A549 (cell line): ENCODE results near the gene LMX1B. TPM values are rescaled to one million over a fixed set of nuclear protein-coding genes. Genes with fewer than 3 reads are reported as not detected.

Experiments used
- ATAC-seq, 2 experiments: fragments of 200-7000 bp in 1 of 2; fragments of >200 bp in 1 of 2; cut with Nextera tagmentation in 1 of 2; cut with Tn5 transposase in 1 of 2; 3 replicates each; pipeline versions ENCODE4 v1.8.0 to v1.9.1; 2018 to 2020; ENCODE audit warnings: mild to moderate bottlenecking in 1 of 2, moderate library complexity in 1 of 2
- CTCF ChIA-PET: fragments of 300-600 bp; sonication (Branson Sonifier 250); formaldehyde crosslinking; extraction: SDS; loops from one replicate; lab custom pipeline; 2021; ENCODE audit warnings: antibody characterized with exemption, inconsistent platforms; lab: Yijun Ruan, JAX
- POLR2A ChIA-PET: fragments of 350-600 bp; formaldehyde crosslinking; extraction: SDS; loops from one replicate; lab custom pipeline; 2021; ENCODE audit warnings: antibody characterized with exemption, inconsistent platforms; lab: Yijun Ruan, JAX
- DNase-seq, 2 experiments: peaks; one replicate each; pipeline versions ENCODE4 v3.0.0 to v3.0.0-alpha.2; 2011 to 2016; ENCODE audit warnings: low read depth in 1 of 2, low spot score in 1 of 2
- FAIRE-seq: peaks from 2 replicates; lab custom pipeline; 2011; peaks lifted over from hg19 to GRCh38; lab: Jason Lieb, UNC
- H3K27ac ChIP-seq, 2 experiments: fragments of >200 bp; sonication (Bioruptor Twin); formaldehyde crosslinking; 3 replicates each; pipeline ENCODE4 v1.5.1; 2016 to 2017
- H3K4me1 ChIP-seq: fragments of >200 bp; sonication (Bioruptor Twin); formaldehyde crosslinking; 3 replicates; pipeline ENCODE4 v1.6.1; 2016
- H3K4me2 ChIP-seq: fragments of >200 bp; sonication (Bioruptor Twin); formaldehyde crosslinking; 3 replicates; pipeline ENCODE4 v1.6.1; 2016
- H3K4me3 ChIP-seq: fragments of >200 bp; sonication (Bioruptor Twin); formaldehyde crosslinking; 3 replicates; pipeline ENCODE4 v1.5.1; 2016
- H3K9me3 ChIP-seq: fragments of >200 bp; sonication (Bioruptor Twin); formaldehyde crosslinking; 3 replicates; pipeline ENCODE4 v1.6.1; 2016
- ATOH8 ChIP-seq: fragments of 250-450 bp; sonication (Bioruptor Pico); IDR thresholded peaks from 2 replicates; pipeline ENCODE4 v1.5.0; 2020; ENCODE audit warnings: low read depth, mild to moderate bottlenecking, moderate library complexity
- BCL3 ChIP-seq: fragments of >200 bp; sonication (Bioruptor Twin); formaldehyde crosslinking; IDR thresholded peaks from 3 replicates; pipeline ENCODE4 v1.6.1; 2016
- CBX2 ChIP-seq: fragments of 200-600 bp; sonication (generic); IDR thresholded peaks from 2 replicates; pipeline ENCODE4 v1.6.1; 2016; ENCODE audit warnings: low read depth, mild to moderate bottlenecking, borderline replicate concordance
- CEBPB ChIP-seq, 2 experiments: fragments of >200 bp in 1 of 2; sonication (Bioruptor Twin) in 1 of 2; formaldehyde crosslinking in 1 of 2; IDR thresholded peaks; 2 replicates each; pipeline ENCODE4 v1.6.1; 2012 to 2016
- CHD2 ChIP-seq: fragments of 150-350 bp; IDR thresholded peaks from 2 replicates; pipeline ENCODE4 v1.6.1; 2014; ENCODE audit warnings: low read length; ENCODE audit not compliant: partially characterized antibody
- EHF ChIP-seq: fragments of 250-450 bp; sonication (Bioruptor Pico); IDR thresholded peaks from 2 replicates; pipeline ENCODE4 v1.5.0; 2020; ENCODE audit warnings: mild to moderate bottlenecking
- EHMT2 ChIP-seq: fragments of 200-600 bp; sonication (generic); IDR thresholded peaks from 2 replicates; pipeline ENCODE4 v1.6.1; 2016; ENCODE audit warnings: antibody characterized with exemption, low read depth, mild to moderate bottlenecking, moderate library complexity
- FOSL2 ChIP-seq, 2 experiments: fragments of 450-650 bp in 1 of 2; fragments of >200 bp in 1 of 2; sonication (Bioruptor Twin) in 1 of 2; formaldehyde crosslinking; IDR thresholded peaks; 2 replicates each; pipeline versions ENCODE4 v1.5.0 to v1.6.1; 2016 to 2020; ENCODE audit warnings: mild to moderate bottlenecking in 1 of 2, moderate library complexity in 1 of 2
- FOXS1 ChIP-seq: fragments of 250-450 bp; sonication (Bioruptor Pico); IDR thresholded peaks from 2 replicates; pipeline ENCODE4 v1.5.0; 2020; ENCODE audit warnings: mild to moderate bottlenecking, moderate library complexity
- HDAC2 ChIP-seq: fragments of 200-600 bp; sonication (generic); IDR thresholded peaks from 2 replicates; pipeline ENCODE4 v1.6.1; 2016
- HES2 ChIP-seq: fragments of >200 bp; sonication (Bioruptor Twin); formaldehyde crosslinking; IDR thresholded peaks from 2 replicates; pipeline ENCODE4 v1.6.1; 2016
- JUN ChIP-seq, 2 experiments: fragments of >200 bp; sonication (Bioruptor Twin); formaldehyde crosslinking; IDR thresholded peaks; 2 replicates in 1 of 2; 3 replicates in 1 of 2; pipeline ENCODE4 v1.6.1; 2016 to 2017
- MAFK ChIP-seq: fragments of 450-650 bp; IDR thresholded peaks from 2 replicates; pipeline ENCODE4 v1.6.1; 2014; ENCODE audit not compliant: partially characterized antibody
- MAZ ChIP-seq: fragments of 150-350 bp; IDR thresholded peaks from 2 replicates; pipeline ENCODE4 v1.6.1; 2014; ENCODE audit warnings: antibody characterized with exemption, low read depth, low read length, borderline replicate concordance
- MYC ChIP-seq: IDR thresholded peaks from 2 replicates; pipeline ENCODE4 v1.6.1; 2012; ENCODE audit warnings: mild to moderate bottlenecking, inconsistent platforms, low read length, improper control_type of control experiment, borderline replicate concordance
- NPAS2 ChIP-seq: fragments of 250-450 bp; sonication (Bioruptor Pico); IDR thresholded peaks from 2 replicates; pipeline ENCODE4 v1.8.0; 2022; ENCODE audit warnings: mild to moderate bottlenecking, moderate library complexity, borderline replicate concordance
- NR3C1 ChIP-seq: fragments of >200 bp; sonication (Bioruptor Twin); formaldehyde crosslinking; IDR thresholded peaks from 3 replicates; pipeline ENCODE4 v1.6.1; 2017
- POLR2AphosphoS2 ChIP-seq: conservative IDR thresholded peaks from 2 replicates; pipeline ENCODE4 v1.6.1; 2012; ENCODE audit warnings: low read length, improper control_type of control experiment, inconsistent platforms
- SREBF2 ChIP-seq: fragments of 450-650 bp; IDR thresholded peaks from 2 replicates; pipeline ENCODE4 v1.6.1; 2014; ENCODE audit warnings: mild to moderate bottlenecking, moderate library complexity
- ZFP36 ChIP-seq: fragments of 450-650 bp; IDR thresholded peaks from 2 replicates; pipeline ENCODE4 v1.6.1; 2014; ENCODE audit warnings: borderline replicate concordance; ENCODE audit not compliant: partially characterized antibody
- ZSCAN20 ChIP-seq: fragments of 250-450 bp; sonication (Bioruptor Pico); IDR thresholded peaks from 2 replicates; pipeline ENCODE4 v1.8.0; 2022; ENCODE audit warnings: mild to moderate bottlenecking, moderate library complexity
- WGBS: methylation state at CpG from one replicate; pipeline ENCODE4 v1.1.6; 2017; ENCODE audit errors: missing lambda C conversion rate; 5-methylcytosine and 5-hydroxymethylcytosine counted together
- polyA plus RNA-seq, 4 experiments: library from polyadenylated mRNA; depleted of rRNA in 3 of 4; stranded (reverse); fragments of >200 nt; fragmentation: RNase III in 1 of 4; extraction: RNeasy Plus Mini Kit Qiagen cat#74134 plus additional on column Dnase treatment in 1 of 4; gene quantifications; 2 replicates in 3 of 4; 3 replicates in 1 of 4; pipeline ENCODE4 v1.2.3, GENCODE V29; 2011 to 2017

The LMX1B gene
- polyA plus RNA-seq, 2 of the 4 experiments (the other 2 are of a cell fraction): 0.41 to 0.56 TPM

GRCh38 chr9:126583144-126583760, 30.5 kb upstream of the LMX1B start:
- Histone ChIP-seq H3K9me3 (no peaks in the 10 kb centered on the region), H3K27ac (no peak overlapping the region), H3K4me3 (no peak overlapping the region), H3K4me1 (no peaks in the 10 kb centered on the region), H3K4me2 (no peak overlapping the region)
- CTCF ChIA-PET: interaction anchor here (1.1 to 1.6 kb wide), 4 partner anchors 13 to 84 kb away, joined by 3 to 8 read pairs (median 3); no protein-coding TSS in a partner anchor
- ATAC-seq: peak in 1 of 2 experiments; percentile 27; a peak in 2 of 6 replicates
- TF ChIP-seq EHF (CRISPR knock-in tag) (no peak), MAFK (no peak), CBX2 (no peak), ZFP36 (no peak)
- no peak for DNase-seq
- POLR2A ChIA-PET: no interaction called here
- no peak for FAIRE-seq
- 45% methylated on average over 17 of the region's 17 CpGs for WGBS

GRCh38 chr9:126584611-126585010, 29.1 kb upstream of the LMX1B start:
- TF ChIP-seq HDAC2: no peak
- TF ChIP-seq EHF (CRISPR knock-in tag): no peak
- no peak for TF ChIP-seq NPAS2 (CRISPR knock-in tag)
- no peak for TF ChIP-seq ZSCAN20 (CRISPR knock-in tag)
- no peak for TF ChIP-seq HES2
- no peak for TF ChIP-seq MAFK
- TF ChIP-seq EHMT2: no peak
- no peak for TF ChIP-seq BCL3
- ATAC-seq (no peak), FAIRE-seq (no peak), DNase-seq (no peak)
- no peak overlapping the region for H3K27ac ChIP-seq
- H3K4me1 ChIP-seq: no peaks in the 10 kb centered on the region
- no peaks in the 10 kb centered on the region for H3K9me3 ChIP-seq
- CTCF ChIA-PET: interaction anchor here (0.6 to 1.6 kb wide), 6 partner anchors 8 to 1842 kb away, joined by 3 to 4 read pairs (median 3); no protein-coding TSS in a partner anchor
- 74% methylated on average over 7 of the region's 7 CpGs for WGBS
- POLR2A ChIA-PET: no interaction called here
- no peak overlapping the region for H3K4me3 ChIP-seq
- H3K4me2 ChIP-seq: no peak overlapping the region

- CTCF ChIA-PET: interaction anchor here (0.8 to 1.5 kb wide), 3 partner anchors 25 to 96 kb away, joined by 3 to 6 read pairs (median 4); no protein-coding TSS in a partner anchor
- whole genome bisulfite sequencing: 56% methylated on average over 14 of the region's 14 CpGs
- no peaks in the 10 kb centered on the region for H3K4me1 ChIP-seq
- H3K4me3 ChIP-seq: no peak overlapping the region
- DNase-seq: no peak
- no peak for ATAC-seq
- TF ChIP-seq SREBF2: no peak
- no peak for TF ChIP-seq CHD2
- no peak for TF ChIP-seq FOXS1 (CRISPR knock-in tag)
- TF ChIP-seq JUN (IDR thresholded peaks at IDR 0.05): no peak
- TF ChIP-seq, all 56 proteins: peak for 0
- no peak for FAIRE-seq
- H3K9me3 ChIP-seq: no peaks in the 10 kb centered on the region
- POLR2A ChIA-PET: no interaction called here
- no peak overlapping the region for H3K4me2 ChIP-seq
- H3K27ac ChIP-seq: no peak overlapping the region
Observed at GRCh38 chr9:126586236-126586635, 27.5 kb upstream of the LMX1B start.

GRCh38 chr9:126587187-126588185, 26.2 kb upstream of the LMX1B start:
- ChIA-PET CTCF (interaction anchor here (0.8 to 1.2 kb wide), 6 partner anchors 9 to 119 kb away, joined by 3 to 4 read pairs (median 3); no protein-coding TSS in a partner anchor), POLR2A (interaction anchor here (0.6 kb wide), 1 partner anchor 1352 kb away, joined by 3 read pairs; no protein-coding TSS in a partner anchor)
- no peak for ATAC-seq
- H3K4me2 ChIP-seq: no peak overlapping the region
- no peaks in the 10 kb centered on the region for H3K9me3 ChIP-seq
- 71% methylated on average over 19 of the region's 20 CpGs for WGBS
- no peak for TF ChIP-seq MAZ
- TF ChIP-seq CHD2: no peak
- no peak for TF ChIP-seq ATOH8 (CRISPR knock-in tag)
- TF ChIP-seq HES2: no peak
- TF ChIP-seq MAFK: no peak
- TF ChIP-seq NR3C1: no peak
- no peak for TF ChIP-seq MYC
- no peak for TF ChIP-seq BCL3
- TF ChIP-seq CEBPB (IDR thresholded peaks at IDR 0.05): no peak
- no peak for TF ChIP-seq FOSL2 (IDR thresholded peaks at IDR 0.05)
- no peak for TF ChIP-seq FOSL2 (CRISPR knock-in tag; IDR thresholded peaks at IDR 0.05)
- TF ChIP-seq POLR2AphosphoS2: no peak
- H3K27ac ChIP-seq: no peak overlapping the region
- no peaks in the 10 kb centered on the region for H3K4me1 ChIP-seq
- DNase-seq: no peak
- H3K4me3 ChIP-seq: no peak overlapping the region
- no peak for FAIRE-seq
